HepG2 (cell line): Measurements from ENCODE around the gene CEP128. TPM values are rescaled to one million over a fixed set of nuclear protein-coding genes. Genes with fewer than 3 reads are reported as not detected.

Experiments used
- ATAC-seq: fragments of 200-7000 bp; cut with Tn5 transposase; 3 replicates; pipeline ENCODE4 v1.9.1; 2020; ENCODE audit warnings: mild to moderate bottlenecking, moderate library complexity
- BruUV-seq: library from RNA; stranded (reverse); fragments of 400-500 nt; replicated peaks from 2 replicates; lab custom pipeline; 2021; lab: Mats Ljungman, UMichigan
- CTCF ChIA-PET: fragments of 300-600 bp; formaldehyde crosslinking; extraction: SDS; loops from one replicate; lab custom pipeline; 2021; ENCODE audit warnings: low total read pairs, inconsistent platforms, low intra/inter-chr PET ratio; lab: Yijun Ruan, JAX
- POLR2A ChIA-PET: fragments of 350-600 bp; sonication (Branson Sonifier 250); formaldehyde crosslinking; loops from one replicate; lab custom pipeline; 2020; ENCODE audit warnings: antibody characterized with exemption, inconsistent platforms; lab: Yijun Ruan, JAX
- DNase-seq: peaks from one replicate; pipeline ENCODE4 v3.0.0-alpha.2; 2015; ENCODE audit warnings: low spot score
- FAIRE-seq: peaks from 3 replicates; lab custom pipeline; 2011; peaks lifted over from hg19 to GRCh38; lab: Jason Lieb, UNC
- H2AFZ ChIP-seq: one replicate; pipeline ENCODE4 v1.6.1; 2011; ENCODE audit warnings: low read length, inconsistent platforms
- H3K27ac ChIP-seq: fragments of 300-600 bp; 3 replicates; pipeline ENCODE4 v1.8.0; 2011; ENCODE audit warnings: mixed run types, mild to moderate bottlenecking, mixed read lengths, low read length, inconsistent platforms; ENCODE audit not compliant: insufficient read depth; ENCODE audit errors: extremely low read length
- H3K27me3 ChIP-seq, 2 experiments: fragments of 200-600 bp in 1 of 2; 2 replicates in 1 of 2; 3 replicates in 1 of 2; pipeline versions ENCODE4 v1.6.0 to v1.8.0; 2011; ENCODE audit warnings: low read length in 2 of 2, mild to moderate bottlenecking in 2 of 2, moderate library complexity in 2 of 2, inconsistent platforms in 1 of 2; ENCODE audit not compliant: insufficient read depth in 2 of 2, control insufficient read depth in 1 of 2
- H3K36me3 ChIP-seq, 2 experiments: fragments of 200-600 bp in 1 of 2; replicated peaks in 1 of 2; 2 replicates in 1 of 2; 3 replicates in 1 of 2; pipeline versions ENCODE4 v1.5.1 to v1.8.0; 2011; ENCODE audit warnings: low read length in 2 of 2, inconsistent platforms in 1 of 2; ENCODE audit not compliant: insufficient read depth in 2 of 2, control insufficient read depth in 1 of 2
- H3K4me1 ChIP-seq: 2 replicates; pipeline ENCODE4 v1.5.1; 2012; ENCODE audit warnings: low read length, inconsistent platforms; ENCODE audit not compliant: insufficient read depth
- H3K4me2 ChIP-seq: 2 replicates; pipeline ENCODE4 v1.6.0; 2011; ENCODE audit warnings: low read depth, low read length, inconsistent platforms
- H3K4me3 ChIP-seq, 3 experiments: fragments of 200-600 bp in 1 of 3; sonication (generic), shearing (Covaris generic) in 1 of 3; replicated peaks in 1 of 3; 2 replicates each; pipeline ENCODE4 v1.5.1; 2011 to 2016; ENCODE audit warnings: low read length in 3 of 3, inconsistent platforms in 2 of 3, low read depth in 2 of 3, mild to moderate bottlenecking in 2 of 3, control low read depth in 1 of 3, mixed read lengths in 1 of 3; ENCODE audit not compliant: insufficient read depth in 1 of 3
- H3K79me2 ChIP-seq: one replicate; pipeline ENCODE4 v1.6.1; 2011; ENCODE audit warnings: low read length, inconsistent platforms; ENCODE audit not compliant: insufficient read depth
- H3K9ac ChIP-seq: 2 replicates; pipeline ENCODE4 v1.6.0; 2011; ENCODE audit warnings: mild to moderate bottlenecking, low read depth, low read length, inconsistent platforms; ENCODE audit not compliant: insufficient read depth
- H3K9me3 ChIP-seq: 2 replicates; pipeline ENCODE4 v1.5.1; 2012; ENCODE audit warnings: mild to moderate bottlenecking, low read length
- H4K20me1 ChIP-seq: 2 replicates; pipeline ENCODE4 v1.6.0; 2011; ENCODE audit warnings: inconsistent platforms, mild to moderate bottlenecking, low read length, moderate library complexity; ENCODE audit not compliant: insufficient read depth
- ATF7 ChIP-seq, 2 experiments: fragments of 450-650 bp in 1 of 2; sonication (generic) in 1 of 2; formaldehyde crosslinking in 1 of 2; IDR thresholded peaks; 2 replicates each; pipeline versions ENCODE4 v1.4.0 to v1.6.1; 2016 to 2020; ENCODE audit warnings: antibody characterized with exemption in 1 of 2, mild to moderate bottlenecking in 1 of 2, missing genetic modification reagents in 1 of 2
- IRF2 ChIP-seq: IDR thresholded peaks from 2 replicates; pipeline ENCODE4 v1.6.1; 2018; ENCODE audit warnings: missing genetic modification reagents, missing compliant biosample characterization
- RXRA ChIP-seq: sonication (generic); formaldehyde crosslinking; IDR thresholded peaks from 2 replicates; pipeline ENCODE4 v1.5.1; 2020; ENCODE audit warnings: missing genetic modification reagents
- TCF7L2 ChIP-seq: IDR thresholded peaks from 2 replicates; pipeline ENCODE4 v1.6.1; 2011; ENCODE audit warnings: mild to moderate bottlenecking, low read depth, low read length, moderate library complexity
- ZBTB7A ChIP-seq: sonication (generic); formaldehyde crosslinking; IDR thresholded peaks from 2 replicates; pipeline ENCODE4 v1.8.0; 2022; ENCODE audit warnings: mild to moderate bottlenecking, missing genetic modification reagents
- ZNF138 ChIP-seq: sonication (generic); formaldehyde crosslinking; IDR thresholded peaks from 2 replicates; pipeline ENCODE4 v1.5.0; 2020; ENCODE audit warnings: mild to moderate bottlenecking, low read depth, missing genetic modification reagents
- ZNF354B ChIP-seq: sonication (generic); formaldehyde crosslinking; IDR thresholded peaks from 2 replicates; pipeline ENCODE4 v1.8.0; 2022; ENCODE audit warnings: mild to moderate bottlenecking, missing genetic modification reagents
- ZSCAN12 ChIP-seq: sonication (generic); formaldehyde crosslinking; IDR thresholded peaks from 2 replicates; pipeline ENCODE4 v1.9.0; 2021; ENCODE audit warnings: mild to moderate bottlenecking, missing genetic modification reagents
- in situ Hi-C: cut with HindIII; loops from 2 replicates; pipeline ENCODE4 v1.10.0; 2017; ENCODE audit warnings: low pct_unique_long_range_greater_than_20kb; ENCODE audit not compliant: extremely low pct_ligation_motif_present
- intact Hi-C: fragments of 100-400 bp; cut with micrococcal nuclease; formaldehyde crosslinking; loops from one replicate; pipeline ENCODE4 v1.10.0; 2022; ENCODE audit not compliant: unreplicated experiment
- polyA plus RNA-seq, 8 experiments: library from polyadenylated mRNA; depleted of rRNA in 3 of 8; stranded (reverse) in 7 of 8; unstranded in 1 of 8; fragments of >200 nt; fragmentation: Illumina TruSeq in 4 of 8; extraction: Trizol in 4 of 8; gene quantifications; 2 replicates each; pipeline versions ENCODE4 v1.2.1 to v1.2.3, GENCODE V29; 2011 to 2016; ENCODE audit warnings: low read depth in 4 of 8, missing spikeins in 1 of 8, mixed read lengths in 1 of 8; ENCODE audit not compliant: insufficient read depth in 1 of 8
- total RNA-seq, 5 experiments: library from RNA; depleted of rRNA; stranded (reverse); fragments of >200 nt; fragmentation: Illumina TruSeq; extraction: Trizol; gene quantifications; 2 replicates each; pipeline ENCODE4 v1.2.3, GENCODE V29; 2016; ENCODE audit warnings: low read depth in 1 of 5
- TF ChIP-seq, protein P1 (sequence below): sonication (generic); formaldehyde crosslinking; IDR thresholded peaks from 2 replicates; pipeline ENCODE4 v1.8.0; 2022; ENCODE audit warnings: mild to moderate bottlenecking, missing genetic modification reagents
- TF ChIP-seq, protein P2 (sequence below): sonication (generic); formaldehyde crosslinking; IDR thresholded peaks from 2 replicates; pipeline ENCODE4 v1.4.0; 2020; ENCODE audit warnings: missing genetic modification reagents
- TF ChIP-seq, protein P3 (sequence below), 2 experiments: fragments of 450-650 bp in 1 of 2; sonication (generic) in 1 of 2; formaldehyde crosslinking; IDR thresholded peaks; 2 replicates each; pipeline versions ENCODE4 v1.5.0 to v1.8.0; 2020 to 2022; ENCODE audit warnings: mild to moderate bottlenecking in 1 of 2, missing genetic modification reagents in 1 of 2
- TF ChIP-seq, protein P4 (sequence below): sonication (generic); formaldehyde crosslinking; IDR thresholded peaks from 2 replicates; pipeline ENCODE4 v1.4.0; 2020; ENCODE audit warnings: missing genetic modification reagents, borderline replicate concordance

Gene CEP128
- total and polyA plus RNA-seq, 2 of the 13 experiments (the other 11 are each of a cell fraction or from before 2014, with no cell fraction given): 1.3 to 7.5 TPM

DNA sequence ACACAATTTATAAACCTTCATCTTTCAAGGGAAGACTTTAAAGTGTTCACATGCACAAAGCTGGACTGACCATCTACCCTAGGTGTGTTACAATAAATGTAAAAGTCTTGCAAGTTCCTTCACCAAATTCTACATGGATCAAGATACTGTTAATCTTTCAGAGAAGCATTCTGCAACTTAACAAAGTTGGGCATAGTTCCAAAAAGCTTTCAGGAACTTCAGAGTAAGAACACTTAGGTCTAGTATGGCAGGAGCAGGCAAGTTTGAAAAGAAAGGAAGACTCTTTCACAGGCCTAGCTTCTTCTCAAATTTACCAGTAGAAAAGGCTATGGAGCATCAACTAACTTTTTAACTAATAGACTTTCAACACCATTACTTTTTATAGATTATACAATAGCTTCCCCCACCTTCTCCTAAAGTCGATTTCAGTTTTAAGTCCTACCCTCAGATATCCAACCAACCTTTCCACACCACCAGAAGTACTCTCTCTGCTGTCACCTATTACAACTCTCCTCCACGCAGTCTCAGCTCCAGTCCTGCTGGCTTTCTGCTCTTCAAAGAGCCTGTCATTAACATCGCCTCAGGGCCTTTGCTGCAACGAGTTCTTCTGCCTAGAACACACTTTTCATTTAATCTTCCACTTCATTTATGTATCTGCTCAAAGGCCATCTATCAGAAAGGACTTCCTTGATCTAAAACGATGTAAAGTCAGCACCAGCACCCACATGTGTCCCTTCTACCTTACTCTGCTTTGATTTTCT lies 333.9 kb downstream of the CEP128 start (continued):
- TF ChIP-seq RXRA (no peak), ZNF354B (CRISPR knock-in tag) (no peak), ZSCAN12 (no peak)
- TF ChIP-seq, protein P1, sequence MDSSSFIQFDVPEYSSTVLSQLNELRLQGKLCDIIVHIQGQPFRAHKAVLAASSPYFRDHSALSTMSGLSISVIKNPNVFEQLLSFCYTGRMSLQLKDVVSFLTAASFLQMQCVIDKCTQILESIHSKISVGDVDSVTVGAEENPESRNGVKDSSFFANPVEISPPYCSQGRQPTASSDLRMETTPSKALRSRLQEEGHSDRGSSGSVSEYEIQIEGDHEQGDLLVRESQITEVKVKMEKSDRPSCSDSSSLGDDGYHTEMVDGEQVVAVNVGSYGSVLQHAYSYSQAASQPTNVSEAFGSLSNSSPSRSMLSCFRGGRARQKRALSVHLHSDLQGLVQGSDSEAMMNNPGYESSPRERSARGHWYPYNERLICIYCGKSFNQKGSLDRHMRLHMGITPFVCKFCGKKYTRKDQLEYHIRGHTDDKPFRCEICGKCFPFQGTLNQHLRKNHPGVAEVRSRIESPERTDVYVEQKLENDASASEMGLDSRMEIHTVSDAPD (CRISPR knock-in tag): no peak

DNA sequence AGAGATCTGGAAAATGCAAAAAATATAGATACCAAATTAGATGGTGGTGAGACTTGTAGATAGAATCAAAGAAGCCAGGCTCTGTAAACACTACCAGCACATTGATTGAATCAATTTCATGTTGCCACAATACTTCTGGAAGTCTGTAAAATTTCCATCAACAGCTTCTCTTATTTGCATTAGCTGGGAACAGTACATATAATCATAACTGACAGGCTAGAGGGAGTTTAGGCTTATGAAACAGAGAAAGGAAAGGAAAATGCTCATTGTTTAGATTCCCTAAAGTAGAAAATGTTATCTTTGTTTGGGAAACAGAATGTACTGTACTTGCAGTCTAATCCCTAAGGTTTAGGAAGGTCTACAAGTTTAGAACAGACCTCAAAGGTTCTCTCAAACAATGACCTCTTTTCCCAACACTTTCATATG lies 335.2 kb downstream of the CEP128 start:
- in situ Hi-C loops (no loop called here), intact Hi-C loops (no loop called here)
- H3K27ac ChIP-seq: no peak overlapping the region
- no peaks in the 10 kb centered on the region for H3K36me3 ChIP-seq
- no peaks in the 10 kb centered on the region for H3K9me3 ChIP-seq
- no peak overlapping the region for H2AFZ ChIP-seq
- H3K4me1 ChIP-seq: no peaks in the 10 kb centered on the region
- BruUV-seq: no TSS peak
- no peak overlapping the region for H3K4me3 ChIP-seq
- POLR2A ChIA-PET: no interaction called here
- H3K27me3 ChIP-seq: no peaks in the 10 kb centered on the region
- no peak overlapping the region for H3K9ac ChIP-seq
- FAIRE-seq: no peak
- H4K20me1 ChIP-seq: no peaks in the 10 kb centered on the region
- no peak overlapping the region for H3K4me2 ChIP-seq
- DNase-seq: no peak
- CTCF ChIA-PET: no interaction called here
- no peaks in the 10 kb centered on the region for H3K79me2 ChIP-seq
- no peak for ATAC-seq
- TF ChIP-seq ATF7 (IDR thresholded peaks at IDR 0.05) (no peak), ATF7 (CRISPR knock-in tag; IDR thresholded peaks at IDR 0.05) (no peak), TCF7L2 (no peak), ZNF138 (CRISPR knock-in tag) (no peak), IRF2 (no peak), ZBTB7A (CRISPR knock-in tag) (no peak)
- TF ChIP-seq, protein P2, sequence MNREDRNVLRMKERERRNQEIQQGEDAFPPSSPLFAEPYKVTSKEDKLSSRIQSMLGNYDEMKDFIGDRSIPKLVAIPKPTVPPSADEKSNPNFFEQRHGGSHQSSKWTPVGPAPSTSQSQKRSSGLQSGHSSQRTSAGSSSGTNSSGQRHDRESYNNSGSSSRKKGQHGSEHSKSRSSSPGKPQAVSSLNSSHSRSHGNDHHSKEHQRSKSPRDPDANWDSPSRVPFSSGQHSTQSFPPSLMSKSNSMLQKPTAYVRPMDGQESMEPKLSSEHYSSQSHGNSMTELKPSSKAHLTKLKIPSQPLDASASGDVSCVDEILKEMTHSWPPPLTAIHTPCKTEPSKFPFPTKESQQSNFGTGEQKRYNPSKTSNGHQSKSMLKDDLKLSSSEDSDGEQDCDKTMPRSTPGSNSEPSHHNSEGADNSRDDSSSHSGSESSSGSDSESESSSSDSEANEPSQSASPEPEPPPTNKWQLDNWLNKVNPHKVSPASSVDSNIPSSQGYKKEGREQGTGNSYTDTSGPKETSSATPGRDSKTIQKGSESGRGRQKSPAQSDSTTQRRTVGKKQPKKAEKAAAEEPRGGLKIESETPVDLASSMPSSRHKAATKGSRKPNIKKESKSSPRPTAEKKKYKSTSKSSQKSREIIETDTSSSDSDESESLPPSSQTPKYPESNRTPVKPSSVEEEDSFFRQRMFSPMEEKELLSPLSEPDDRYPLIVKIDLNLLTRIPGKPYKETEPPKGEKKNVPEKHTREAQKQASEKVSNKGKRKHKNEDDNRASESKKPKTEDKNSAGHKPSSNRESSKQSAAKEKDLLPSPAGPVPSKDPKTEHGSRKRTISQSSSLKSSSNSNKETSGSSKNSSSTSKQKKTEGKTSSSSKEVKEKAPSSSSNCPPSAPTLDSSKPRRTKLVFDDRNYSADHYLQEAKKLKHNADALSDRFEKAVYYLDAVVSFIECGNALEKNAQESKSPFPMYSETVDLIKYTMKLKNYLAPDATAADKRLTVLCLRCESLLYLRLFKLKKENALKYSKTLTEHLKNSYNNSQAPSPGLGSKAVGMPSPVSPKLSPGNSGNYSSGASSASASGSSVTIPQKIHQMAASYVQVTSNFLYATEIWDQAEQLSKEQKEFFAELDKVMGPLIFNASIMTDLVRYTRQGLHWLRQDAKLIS (CRISPR knock-in tag): no peak
- TF ChIP-seq, protein P3, sequence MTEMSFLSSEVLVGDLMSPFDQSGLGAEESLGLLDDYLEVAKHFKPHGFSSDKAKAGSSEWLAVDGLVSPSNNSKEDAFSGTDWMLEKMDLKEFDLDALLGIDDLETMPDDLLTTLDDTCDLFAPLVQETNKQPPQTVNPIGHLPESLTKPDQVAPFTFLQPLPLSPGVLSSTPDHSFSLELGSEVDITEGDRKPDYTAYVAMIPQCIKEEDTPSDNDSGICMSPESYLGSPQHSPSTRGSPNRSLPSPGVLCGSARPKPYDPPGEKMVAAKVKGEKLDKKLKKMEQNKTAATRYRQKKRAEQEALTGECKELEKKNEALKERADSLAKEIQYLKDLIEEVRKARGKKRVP (CRISPR knock-in tag; IDR thresholded peaks at IDR 0.05): no peak
- TF ChIP-seq, protein P4, sequence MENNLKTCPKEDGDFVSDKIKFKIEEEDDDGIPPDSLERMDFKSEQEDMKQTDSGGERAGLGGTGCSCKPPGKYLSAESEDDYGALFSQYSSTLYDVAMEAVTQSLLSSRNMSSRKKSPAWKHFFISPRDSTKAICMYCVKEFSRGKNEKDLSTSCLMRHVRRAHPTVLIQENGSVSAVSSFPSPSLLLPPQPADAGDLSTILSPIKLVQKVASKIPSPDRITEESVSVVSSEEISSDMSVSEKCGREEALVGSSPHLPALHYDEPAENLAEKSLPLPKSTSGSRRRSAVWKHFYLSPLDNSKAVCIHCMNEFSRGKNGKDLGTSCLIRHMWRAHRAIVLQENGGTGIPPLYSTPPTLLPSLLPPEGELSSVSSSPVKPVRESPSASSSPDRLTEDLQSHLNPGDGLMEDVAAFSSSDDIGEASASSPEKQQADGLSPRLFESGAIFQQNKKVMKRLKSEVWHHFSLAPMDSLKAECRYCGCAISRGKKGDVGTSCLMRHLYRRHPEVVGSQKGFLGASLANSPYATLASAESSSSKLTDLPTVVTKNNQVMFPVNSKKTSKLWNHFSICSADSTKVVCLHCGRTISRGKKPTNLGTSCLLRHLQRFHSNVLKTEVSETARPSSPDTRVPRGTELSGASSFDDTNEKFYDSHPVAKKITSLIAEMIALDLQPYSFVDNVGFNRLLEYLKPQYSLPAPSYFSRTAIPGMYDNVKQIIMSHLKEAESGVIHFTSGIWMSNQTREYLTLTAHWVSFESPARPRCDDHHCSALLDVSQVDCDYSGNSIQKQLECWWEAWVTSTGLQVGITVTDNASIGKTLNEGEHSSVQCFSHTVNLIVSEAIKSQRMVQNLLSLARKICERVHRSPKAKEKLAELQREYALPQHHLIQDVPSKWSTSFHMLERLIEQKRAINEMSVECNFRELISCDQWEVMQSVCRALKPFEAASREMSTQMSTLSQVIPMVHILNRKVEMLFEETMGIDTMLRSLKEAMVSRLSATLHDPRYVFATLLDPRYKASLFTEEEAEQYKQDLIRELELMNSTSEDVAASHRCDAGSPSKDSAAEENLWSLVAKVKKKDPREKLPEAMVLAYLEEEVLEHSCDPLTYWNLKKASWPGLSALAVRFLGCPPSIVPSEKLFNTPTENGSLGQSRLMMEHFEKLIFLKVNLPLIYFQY (CRISPR knock-in tag): no peak
